Astrocyte (in vitro differentiated cells and primary cell): ENCODE results near the gene NLE1. TPM values are rescaled to one million over a fixed set of nuclear protein-coding genes. Genes with fewer than 3 reads are reported as not detected.
"Not testable (repeated sequence)": the region's sequence is repeated elsewhere in the genome, so short reads cannot be mapped to it uniquely, and the experiment has no call there.

ENCODE experiments used
- DNase-seq: peaks from one replicate; pipeline ENCODE4 v3.0.0-alpha.2; 2010; ENCODE audit warnings: low read depth
- FAIRE-seq: peaks from 2 replicates; lab custom pipeline; 2011; peaks lifted over from hg19 to GRCh38; lab: Jason Lieb, UNC
- H2AFZ ChIP-seq: 2 replicates; pipeline ENCODE4 v1.6.0; 2012; ENCODE audit warnings: low read depth, low read length, inconsistent platforms
- H3K27ac ChIP-seq: 2 replicates; pipeline ENCODE4 v1.5.1; 2011; ENCODE audit warnings: low read depth, low read length, inconsistent platforms
- H3K27me3 ChIP-seq: 2 replicates; pipeline ENCODE4 v1.6.0; 2011; ENCODE audit warnings: low read length, inconsistent platforms; ENCODE audit not compliant: insufficient read depth
- H3K36me3 ChIP-seq: 2 replicates; pipeline ENCODE4 v1.5.1; 2011; ENCODE audit warnings: low read length, inconsistent platforms; ENCODE audit not compliant: insufficient read depth
- H3K4me1 ChIP-seq: 2 replicates; pipeline ENCODE4 v1.5.1; 2011; ENCODE audit warnings: low read length, inconsistent platforms; ENCODE audit not compliant: insufficient read depth
- H3K4me2 ChIP-seq: 2 replicates; pipeline ENCODE4 v1.6.0; 2012; ENCODE audit warnings: low read length, inconsistent platforms
- H3K4me3 ChIP-seq: 2 replicates; pipeline ENCODE4 v1.5.1; 2011; ENCODE audit warnings: low read depth, mild to moderate bottlenecking, low read length, inconsistent platforms; ENCODE audit not compliant: insufficient read depth
- H3K79me2 ChIP-seq: 2 replicates; pipeline ENCODE4 v1.6.0; 2012; ENCODE audit warnings: mild to moderate bottlenecking, low read length, inconsistent platforms; ENCODE audit not compliant: insufficient read depth
- H3K9ac ChIP-seq: 2 replicates; pipeline ENCODE4 v1.6.0; 2012; ENCODE audit warnings: mild to moderate bottlenecking, low read length, inconsistent platforms
- H3K9me3 ChIP-seq: 2 replicates; pipeline ENCODE4 v1.5.1; 2012; ENCODE audit warnings: low read depth, mild to moderate bottlenecking, low read length, inconsistent platforms; ENCODE audit not compliant: insufficient read depth
- H4K20me1 ChIP-seq: 2 replicates; pipeline ENCODE4 v1.6.0; 2012; ENCODE audit warnings: low read length, inconsistent platforms; ENCODE audit not compliant: insufficient read depth
- H3K27ac Mint-ChIP-seq: one replicate; pipeline ENCODE4 v1.8.0; 2021; ENCODE audit warnings: mild to moderate bottlenecking, mixed read lengths; ENCODE audit not compliant: unreplicated experiment
- H3K27me3 Mint-ChIP-seq: one replicate; pipeline ENCODE4 v1.8.0; 2021; ENCODE audit warnings: low read depth, mixed read lengths; ENCODE audit not compliant: unreplicated experiment
- H3K36me3 Mint-ChIP-seq: one replicate; pipeline ENCODE4 v1.8.0; 2021; ENCODE audit warnings: low read depth, mixed read lengths; ENCODE audit not compliant: unreplicated experiment
- H3K4me1 Mint-ChIP-seq: one replicate; pipeline ENCODE4 v1.8.0; 2021; ENCODE audit warnings: low read depth, mixed read lengths; ENCODE audit not compliant: unreplicated experiment
- H3K4me3 Mint-ChIP-seq: one replicate; pipeline ENCODE4 v1.8.0; 2021; ENCODE audit warnings: mild to moderate bottlenecking, moderate library complexity, mixed read lengths; ENCODE audit not compliant: unreplicated experiment
- H3K9me3 Mint-ChIP-seq: one replicate; pipeline ENCODE4 v1.8.0; 2021; ENCODE audit warnings: mild to moderate bottlenecking, mixed read lengths; ENCODE audit not compliant: unreplicated experiment
- EZH2 ChIP-seq: IDR thresholded peaks from 2 replicates; pipeline ENCODE4 v1.6.1; 2012; ENCODE audit warnings: mild to moderate bottlenecking, low read length, inconsistent platforms; ENCODE audit not compliant: insufficient read depth
- total RNA-seq: library from RNA; stranded (reverse); gene quantifications from 2 replicates; pipeline ENCODE4 v1.2.1, GENCODE V29; 2021
- TF ChIP-seq, protein P1 (sequence below): IDR thresholded peaks from 2 replicates; pipeline ENCODE4 v1.5.1; 2011; ENCODE audit warnings: low read depth, mild to moderate bottlenecking, inconsistent platforms, low read length, moderate library complexity; ENCODE audit not compliant: insufficient read depth

The NLE1 gene
- total RNA-seq, 1 donor from 2014 or later = 19.8 TPM

DNA sequence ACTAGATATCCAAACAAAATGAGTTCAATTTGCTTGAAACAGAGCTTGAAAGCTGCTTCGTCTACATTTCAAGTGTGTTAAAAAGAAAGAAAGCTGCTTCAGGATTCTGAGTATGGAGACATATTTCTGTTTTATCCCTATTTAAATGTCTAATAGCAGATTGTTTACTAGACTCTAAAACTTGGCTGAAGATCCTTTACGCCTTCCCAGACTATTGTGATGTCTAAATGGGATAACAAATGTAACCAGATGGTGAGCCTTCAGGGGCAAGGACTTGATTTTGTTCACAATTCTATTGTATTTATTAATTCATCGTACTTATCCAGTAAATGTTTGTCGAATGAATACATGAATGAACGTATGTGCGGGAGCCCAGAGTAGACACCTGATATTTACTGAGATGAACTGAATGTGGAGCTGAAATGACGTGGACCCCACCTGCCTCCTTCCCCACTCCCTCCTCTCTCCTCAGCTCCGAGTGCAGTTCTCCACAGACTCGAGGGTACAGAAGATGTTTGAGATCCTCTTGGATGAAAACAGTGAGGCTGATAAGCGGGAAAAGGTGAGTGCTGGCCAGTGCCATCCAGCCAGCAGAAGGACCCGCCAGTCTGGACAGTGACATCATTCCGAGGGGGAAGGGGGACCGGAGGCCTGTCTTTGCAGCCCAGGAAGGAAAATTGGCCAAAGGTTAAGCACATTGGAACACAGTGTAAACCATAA, 10.5 kb upstream of the NLE1 start:
- no peak for TF ChIP-seq EZH2
- TF ChIP-seq, protein P1, sequence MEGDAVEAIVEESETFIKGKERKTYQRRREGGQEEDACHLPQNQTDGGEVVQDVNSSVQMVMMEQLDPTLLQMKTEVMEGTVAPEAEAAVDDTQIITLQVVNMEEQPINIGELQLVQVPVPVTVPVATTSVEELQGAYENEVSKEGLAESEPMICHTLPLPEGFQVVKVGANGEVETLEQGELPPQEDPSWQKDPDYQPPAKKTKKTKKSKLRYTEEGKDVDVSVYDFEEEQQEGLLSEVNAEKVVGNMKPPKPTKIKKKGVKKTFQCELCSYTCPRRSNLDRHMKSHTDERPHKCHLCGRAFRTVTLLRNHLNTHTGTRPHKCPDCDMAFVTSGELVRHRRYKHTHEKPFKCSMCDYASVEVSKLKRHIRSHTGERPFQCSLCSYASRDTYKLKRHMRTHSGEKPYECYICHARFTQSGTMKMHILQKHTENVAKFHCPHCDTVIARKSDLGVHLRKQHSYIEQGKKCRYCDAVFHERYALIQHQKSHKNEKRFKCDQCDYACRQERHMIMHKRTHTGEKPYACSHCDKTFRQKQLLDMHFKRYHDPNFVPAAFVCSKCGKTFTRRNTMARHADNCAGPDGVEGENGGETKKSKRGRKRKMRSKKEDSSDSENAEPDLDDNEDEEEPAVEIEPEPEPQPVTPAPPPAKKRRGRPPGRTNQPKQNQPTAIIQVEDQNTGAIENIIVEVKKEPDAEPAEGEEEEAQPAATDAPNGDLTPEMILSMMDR = no peak
- Histone ChIP-seq H3K79me2 (no peaks in the 10 kb centered on the region), H3K4me2 (no peak overlapping the region), H3K27me3 (no peaks in the 10 kb centered on the region), H3K9ac (no peak overlapping the region), H3K4me1 (no peaks in the 10 kb centered on the region), H3K9me3 (no peaks in the 10 kb centered on the region), H4K20me1 (no peaks in the 10 kb centered on the region), H3K36me3 (no peaks in the 10 kb centered on the region), H3K27ac (no peak overlapping the region), H2AFZ (no peak overlapping the region), H3K4me3 (no peak overlapping the region)
- Mint-ChIP-seq H3K27me3 (peaks cover 6% of the 10 kb centered on the region), H3K9me3 (no peaks in the 10 kb centered on the region), H3K4me1 (no peaks in the 10 kb centered on the region), H3K27ac (no peak overlapping the region), H3K4me3 (no peak overlapping the region), H3K36me3 (no peaks in the 10 kb centered on the region)
- no peak for DNase-seq
- FAIRE-seq = no peak

DNA sequence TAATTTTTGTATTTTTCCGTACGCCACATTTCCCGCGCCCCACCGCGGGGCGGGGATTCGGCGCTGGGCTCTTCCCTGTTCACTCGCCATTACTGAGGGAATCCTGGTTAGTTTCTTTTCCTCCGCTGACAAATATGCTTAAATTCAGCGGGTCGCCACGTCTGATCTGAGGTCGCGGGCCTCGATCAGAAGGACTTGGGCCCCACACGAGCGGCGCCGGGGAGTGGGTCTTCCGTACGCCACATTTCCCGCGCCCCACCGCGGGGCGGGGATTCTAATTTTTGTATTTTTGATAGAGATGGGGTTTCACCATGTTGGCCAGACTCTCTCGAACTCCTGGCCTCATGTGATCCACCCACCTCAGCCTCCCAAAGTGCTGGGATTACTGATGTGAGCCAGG, 9.0 kb upstream of the NLE1 start:
- not testable (repeated sequence) for H2AFZ ChIP-seq, H3K36me3 ChIP-seq, H3K4me1 ChIP-seq, H3K9me3 ChIP-seq, DNase-seq, H3K4me2 ChIP-seq, H3K27ac ChIP-seq, H3K9ac ChIP-seq, H3K27me3 ChIP-seq, H3K79me2 ChIP-seq, H3K36me3 Mint-ChIP-seq, H3K4me3 Mint-ChIP-seq, H3K27ac Mint-ChIP-seq, H3K9me3 Mint-ChIP-seq, H3K4me1 Mint-ChIP-seq, FAIRE-seq, H3K4me3 ChIP-seq, H4K20me1 ChIP-seq
- peaks cover 19% of the 10 kb centered on the region for H3K27me3 Mint-ChIP-seq

DNA sequence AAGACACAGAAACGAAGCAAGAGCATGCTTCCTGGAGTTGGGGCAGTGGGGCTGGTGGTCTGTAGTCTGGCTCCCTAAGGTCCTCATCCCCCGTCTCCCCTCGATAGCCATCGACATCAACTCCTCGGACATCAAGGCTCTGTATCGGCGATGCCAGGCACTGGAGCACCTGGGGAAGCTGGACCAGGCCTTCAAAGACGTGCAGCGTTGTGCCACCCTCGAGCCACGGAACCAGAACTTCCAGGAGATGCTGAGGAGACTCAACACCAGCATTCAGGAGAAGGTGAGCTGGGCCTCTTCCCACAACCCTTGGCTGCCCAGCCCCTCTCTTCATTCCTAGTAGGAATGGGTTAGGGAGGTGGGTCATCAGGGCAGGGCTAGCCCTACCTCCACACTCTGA, 7.8 kb upstream of the NLE1 start:
- FAIRE-seq = no peak
- H3K27ac Mint-ChIP-seq = no peak overlapping the region

More for the DNA sequence above, 7.8 kb upstream of the NLE1 start:
- Mint-ChIP-seq H3K4me3 (no peak overlapping the region), H3K27me3 (peaks cover 20% of the 10 kb centered on the region), H3K36me3 (no peaks in the 10 kb centered on the region), H3K4me1 (peaks cover 2% of the 10 kb centered on the region), H3K9me3 (no peaks in the 10 kb centered on the region)
- Histone ChIP-seq H3K79me2 (no peaks in the 10 kb centered on the region), H3K4me1 (no peaks in the 10 kb centered on the region), H4K20me1 (no peaks in the 10 kb centered on the region), H3K27me3 (peaks cover 9% of the 10 kb centered on the region), H3K4me2 (no peak overlapping the region), H3K9me3 (no peaks in the 10 kb centered on the region), H2AFZ (no peak overlapping the region), H3K4me3 (no peak overlapping the region), H3K27ac (no peak overlapping the region), H3K9ac (no peak overlapping the region), H3K36me3 (no peaks in the 10 kb centered on the region)
- DNase-seq = no peak
- TF ChIP-seq, protein P1 = no peak
- TF ChIP-seq EZH2 = no peak
